Adrenal gland (tissue), 5 donors: ENCODE data around the gene PPM1L.

ENCODE experiments used
- POLR2A ChIP-seq, 2 donors: fragments of 450-650 bp; IDR thresholded peaks; one replicate each; pipeline ENCODE4 v1.6.1; 2017; ENCODE audit warnings: antibody characterized with exemption in 2 of 2, mild to moderate bottlenecking in 2 of 2, moderate library complexity in 1 of 2
- TF ChIP-seq, protein P1 (sequence below), 6 experiments: fragments of 450-650 bp in 4 of 6; fragments of 200-600 bp in 2 of 6; sonication (generic) in 1 of 6; IDR thresholded peaks; 1 replicate in 5 of 6; 2 replicates in 1 of 6; pipeline versions ENCODE4 v1.5.1 to v1.8.0; 2016 to 2021; ENCODE audit warnings: antibody characterized with exemption in 6 of 6, mild to moderate bottlenecking in 2 of 6, moderate library complexity in 1 of 6
- donor health status: DM: no; HTN: no; CAD: no.

DNA sequence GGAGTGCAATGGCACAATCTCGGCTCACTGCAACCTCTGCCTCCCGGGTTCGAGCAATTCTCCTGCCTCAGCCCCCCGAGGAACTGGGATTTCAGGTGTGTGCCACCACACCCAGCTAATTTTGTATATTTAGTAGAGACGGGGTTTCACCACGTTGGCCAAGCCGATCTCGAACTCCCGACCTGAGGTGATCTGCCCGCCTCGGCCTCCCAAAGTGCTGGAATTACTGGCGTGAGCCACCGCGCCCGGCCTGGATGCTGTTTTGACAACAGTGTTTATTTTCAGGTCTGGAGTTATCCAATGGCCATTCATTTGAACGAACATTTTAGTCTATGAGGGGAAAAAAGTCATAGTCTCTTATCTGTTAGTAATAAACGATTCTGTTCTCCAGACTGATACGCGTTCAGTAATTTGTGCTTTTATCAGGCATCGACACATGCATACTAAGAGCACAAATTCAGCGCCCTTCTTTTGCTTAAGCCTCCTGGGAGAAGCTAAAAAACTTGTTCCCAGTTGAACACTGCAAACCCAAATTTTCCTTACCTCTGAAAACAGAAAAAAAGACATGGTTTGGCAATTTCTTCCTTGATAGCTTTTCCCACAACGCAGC, 347.9 kb downstream of the PPM1L start:
- TF ChIP-seq, protein P1, sequence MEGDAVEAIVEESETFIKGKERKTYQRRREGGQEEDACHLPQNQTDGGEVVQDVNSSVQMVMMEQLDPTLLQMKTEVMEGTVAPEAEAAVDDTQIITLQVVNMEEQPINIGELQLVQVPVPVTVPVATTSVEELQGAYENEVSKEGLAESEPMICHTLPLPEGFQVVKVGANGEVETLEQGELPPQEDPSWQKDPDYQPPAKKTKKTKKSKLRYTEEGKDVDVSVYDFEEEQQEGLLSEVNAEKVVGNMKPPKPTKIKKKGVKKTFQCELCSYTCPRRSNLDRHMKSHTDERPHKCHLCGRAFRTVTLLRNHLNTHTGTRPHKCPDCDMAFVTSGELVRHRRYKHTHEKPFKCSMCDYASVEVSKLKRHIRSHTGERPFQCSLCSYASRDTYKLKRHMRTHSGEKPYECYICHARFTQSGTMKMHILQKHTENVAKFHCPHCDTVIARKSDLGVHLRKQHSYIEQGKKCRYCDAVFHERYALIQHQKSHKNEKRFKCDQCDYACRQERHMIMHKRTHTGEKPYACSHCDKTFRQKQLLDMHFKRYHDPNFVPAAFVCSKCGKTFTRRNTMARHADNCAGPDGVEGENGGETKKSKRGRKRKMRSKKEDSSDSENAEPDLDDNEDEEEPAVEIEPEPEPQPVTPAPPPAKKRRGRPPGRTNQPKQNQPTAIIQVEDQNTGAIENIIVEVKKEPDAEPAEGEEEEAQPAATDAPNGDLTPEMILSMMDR (IDR thresholded peaks at IDR 0.05) = no peak
- no peak for TF ChIP-seq POLR2A (IDR thresholded peaks at IDR 0.05)
